Anterior cingulate cortex (tissue), 58 donors: ENCODE measurements around the gene LRP10.
A peak's percentile ranks its signal among the peaks of the same experiment; 100 is the strongest.
"Not testable (repeated sequence)": the region's sequence is repeated elsewhere in the genome, so short reads cannot be mapped to it uniquely, and the experiment has no call there.

Experiments used
- DNase-seq, 58 donors: peaks; one replicate each; lab custom pipeline; 2025; lab: John Stamatoyannopoulos, UW

The LRP10 gene

GRCh38 chr14:22842211-22843122 is 29.1 kb upstream of the LRP10 start:
- DNase-seq: no peak

GRCh38 chr14:22843123-22843925 is 28.2 kb upstream of the LRP10 start:
- no peak for DNase-seq

- no peak for DNase-seq
Observed at GRCh38 chr14:22844221-22845102, 27.1 kb upstream of the LRP10 start.

GRCh38 chr14:22845103-22845394 is 26.5 kb upstream of the LRP10 start:
- no peak for DNase-seq

- no peak for DNase-seq
Observed at GRCh38 chr14:22845821-22846625, 25.5 kb upstream of the LRP10 start.

GRCh38 chr14:22846811-22847307 is 24.7 kb upstream of the LRP10 start:
- no peak for DNase-seq

GRCh38 chr14:22847661-22848341 is 23.7 kb upstream of the LRP10 start:
- no peak for DNase-seq

- peak in 5 of 58 donors; percentile 17 to 53 (median 33) for DNase-seq
Observed at GRCh38 chr14:22848351-22849164, 23.0 kb upstream of the LRP10 start.

GRCh38 chr14:22849212-22849819 is 22.2 kb upstream of the LRP10 start:
- peak in 25 of 58 donors; percentile 9 to 77 (median 38) for DNase-seq

- peak in 48 of 58 donors; percentile 16 to 85 (median 58) for DNase-seq
Observed at GRCh38 chr14:22850944-22851764, 20.4 kb upstream of the LRP10 start.

- not testable (repeated sequence) for DNase-seq
Observed at GRCh38 chr14:22852178-22852577, 19.4 kb upstream of the LRP10 start.

GRCh38 chr14:22852599-22852939 is 19.0 kb upstream of the LRP10 start:
- DNase-seq: no peak

GRCh38 chr14:22852940-22853767 is 18.4 kb upstream of the LRP10 start:
- DNase-seq: peak in 54 of 58 donors; percentile 14 to 93 (median 69)

GRCh38 chr14:22854296-22854695 is 17.2 kb upstream of the LRP10 start:
- not testable (repeated sequence) for DNase-seq

GRCh38 chr14:22854963-22855724 is 16.4 kb upstream of the LRP10 start:
- DNase-seq: no peak
